IPS-NIHi11 (cell line): ENCODE measurements around the gene CCDC138.
"Not testable (repeated sequence)": the region's sequence is repeated elsewhere in the genome, so short reads cannot be mapped to it uniquely, and the experiment has no call there.

Experiments
- DNase-seq: peaks from one replicate; pipeline ENCODE4 v3.0.0; 2012; ENCODE audit warnings: mixed read lengths, low spot score

Gene CCDC138, protein sequence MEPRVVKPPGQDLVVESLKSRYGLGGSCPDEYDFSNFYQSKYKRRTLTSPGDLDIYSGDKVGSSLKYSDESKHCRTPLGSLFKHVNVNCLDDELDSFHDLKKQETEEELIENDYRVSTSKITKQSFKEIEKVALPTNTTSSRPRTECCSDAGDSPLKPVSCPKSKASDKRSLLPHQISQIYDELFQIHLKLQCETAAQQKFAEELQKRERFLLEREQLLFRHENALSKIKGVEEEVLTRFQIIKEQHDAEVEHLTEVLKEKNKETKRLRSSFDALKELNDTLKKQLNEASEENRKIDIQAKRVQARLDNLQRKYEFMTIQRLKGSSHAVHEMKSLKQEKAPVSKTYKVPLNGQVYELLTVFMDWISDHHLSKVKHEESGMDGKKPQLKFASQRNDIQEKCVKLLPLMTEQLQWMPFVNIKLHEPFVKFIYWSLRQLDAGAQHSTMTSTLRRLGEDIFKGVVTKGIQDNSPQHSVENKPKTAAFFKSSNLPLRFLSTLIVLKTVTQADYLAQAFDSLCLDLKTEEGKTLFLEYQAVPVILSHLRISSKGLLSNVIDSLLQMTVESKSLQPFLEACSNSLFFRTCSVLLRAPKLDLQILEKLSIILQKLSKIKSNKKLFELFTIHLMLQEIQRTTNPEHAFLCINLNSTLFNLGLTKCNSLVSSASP

DNA sequence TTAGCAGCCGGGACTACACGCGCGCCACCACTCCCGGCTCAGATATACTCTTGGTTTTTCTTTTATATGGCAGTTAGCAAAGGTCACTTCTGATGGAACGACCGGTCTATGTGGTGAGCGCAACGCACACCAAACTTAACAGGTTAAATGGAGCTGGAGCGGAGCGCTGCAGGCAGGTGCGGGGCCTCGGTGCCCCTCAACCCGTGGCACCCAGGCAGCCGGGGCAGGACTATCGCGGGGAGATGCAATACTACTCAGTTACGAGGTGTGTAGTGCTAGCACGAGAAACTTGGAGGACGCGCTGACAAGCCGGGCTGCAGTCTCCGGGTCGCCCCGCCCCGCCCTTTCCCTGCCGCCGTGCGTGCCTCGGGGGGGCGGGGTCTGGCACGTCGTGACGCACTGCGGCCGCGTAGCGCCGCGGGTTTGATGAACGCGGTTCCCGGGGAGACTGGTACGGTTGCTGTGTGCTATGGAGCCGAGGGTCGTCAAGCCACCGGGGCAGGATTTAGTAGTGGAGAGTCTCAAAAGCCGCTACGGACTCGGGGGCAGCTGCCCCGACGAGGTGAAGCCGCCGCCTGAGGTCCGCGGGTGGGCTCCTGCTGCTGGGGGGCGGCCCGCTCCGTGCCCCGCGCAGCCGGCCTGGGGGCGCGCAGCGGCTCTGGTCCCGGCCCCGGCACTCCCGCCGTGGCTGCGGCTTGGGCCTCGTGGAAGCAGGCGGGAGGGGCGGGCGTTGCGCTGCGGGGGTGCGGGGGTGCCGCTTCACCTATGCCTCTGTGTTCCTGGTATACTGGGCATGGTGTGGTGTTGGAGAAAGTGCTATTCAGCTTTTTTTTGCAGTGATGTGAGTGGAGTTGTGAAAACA, at the start of gene CCDC138:
Gene CCDC138 (plus strand): TSS at position 418 of the 862 bp plus-strand sequence. CDS start 52 bp downstream, at position 470.
- peak; percentile 98 for DNase-seq

DNA sequence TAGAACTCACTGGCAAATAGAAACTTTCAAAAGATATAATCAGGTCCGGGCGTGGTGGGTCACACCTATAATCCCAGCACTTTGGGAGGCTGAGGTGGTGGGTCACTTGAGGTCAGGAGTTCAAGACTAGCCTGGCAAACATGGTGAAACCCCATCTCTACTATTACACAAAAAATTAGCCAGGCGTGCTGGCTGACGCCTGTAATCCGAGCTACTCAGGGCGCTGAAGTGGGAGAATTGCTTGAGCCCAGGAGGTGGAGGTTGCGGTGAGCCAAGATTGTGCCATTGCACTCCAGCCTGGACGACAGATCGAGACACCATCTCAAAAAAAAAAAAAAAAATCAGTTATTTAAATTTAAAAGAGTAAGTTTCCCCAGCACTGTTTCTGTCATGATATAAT, 28.6 kb upstream of the CCDC138 start:
- DNase-seq, result not testable (repeated sequence)

DNA sequence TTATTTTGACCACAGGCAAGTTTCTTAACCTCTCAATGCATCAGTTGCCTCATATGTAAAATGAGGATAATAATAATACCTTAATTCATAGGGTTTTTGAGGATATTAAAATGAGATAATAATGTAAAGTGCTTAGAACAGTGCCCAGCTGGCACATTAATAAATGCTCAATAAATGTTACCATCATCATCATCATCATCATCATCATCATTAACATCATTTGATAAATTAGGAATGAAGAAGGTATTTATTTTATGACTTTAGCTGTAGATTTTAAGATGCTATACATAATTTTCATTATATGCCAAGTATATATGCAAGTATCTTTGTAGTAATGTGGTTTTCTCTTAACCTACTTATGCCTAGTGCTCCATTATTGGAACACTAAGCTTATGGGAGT, 24.0 kb upstream of the CCDC138 start:
- not testable (repeated sequence) for DNase-seq

DNA sequence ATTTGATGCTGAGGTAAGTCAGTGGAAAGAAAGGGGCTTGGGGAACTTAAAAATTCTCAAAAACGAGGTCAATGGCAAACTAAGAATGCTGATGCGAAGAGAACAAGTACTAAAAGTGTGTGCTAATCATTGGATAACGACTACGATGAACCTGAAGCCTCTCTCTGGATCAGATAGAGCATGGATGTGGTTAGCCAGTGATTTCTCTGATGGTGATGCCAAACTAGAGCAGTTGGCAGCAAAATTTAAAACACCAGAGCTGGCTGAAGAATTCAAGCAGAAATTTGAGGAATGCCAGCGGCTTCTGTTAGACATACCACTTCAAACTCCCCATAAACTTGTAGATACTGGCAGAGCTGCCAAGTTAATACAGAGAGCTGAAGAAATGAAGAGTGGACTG, 19.9 kb upstream of the CCDC138 start:
- not testable (repeated sequence) for DNase-seq

DNA sequence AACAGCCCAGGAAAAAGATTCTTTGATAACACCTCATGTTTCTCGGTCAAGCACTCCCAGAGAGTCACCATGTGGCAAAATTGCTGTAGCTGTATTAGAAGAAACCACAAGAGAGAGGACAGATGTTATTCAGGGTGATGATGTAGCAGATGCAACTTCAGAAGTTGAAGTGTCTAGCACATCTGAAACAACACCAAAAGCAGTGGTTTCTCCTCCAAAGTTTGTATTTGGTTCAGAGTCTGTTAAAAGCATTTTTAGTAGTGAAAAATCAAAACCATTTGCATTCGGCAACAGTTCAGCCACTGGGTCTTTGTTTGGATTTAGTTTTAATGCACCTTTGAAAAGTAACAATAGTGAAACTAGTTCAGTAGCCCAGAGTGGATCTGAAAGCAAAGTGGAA, 18.7 kb upstream of the CCDC138 start:
- DNase-seq, result not testable (repeated sequence)

DNA sequence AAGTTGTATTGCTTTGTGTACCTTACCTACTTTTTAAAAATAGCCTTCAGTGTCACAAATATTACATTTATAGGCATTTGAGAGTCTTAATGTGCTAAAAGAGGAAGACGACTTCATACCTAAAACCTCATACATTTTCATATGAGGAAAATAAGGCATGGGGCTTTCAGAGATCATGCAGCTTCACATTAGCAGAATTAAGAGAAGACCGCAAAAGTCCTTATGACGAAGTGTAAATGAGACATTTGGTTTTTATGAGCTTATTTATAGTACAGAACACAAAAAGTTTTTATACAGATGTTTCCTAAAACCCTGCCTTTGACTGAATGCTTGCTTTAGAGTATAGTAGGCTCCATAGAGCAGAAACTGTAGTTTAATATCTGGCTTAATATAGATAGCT, 10.1 kb upstream of the CCDC138 start:
- no peak for DNase-seq

DNA sequence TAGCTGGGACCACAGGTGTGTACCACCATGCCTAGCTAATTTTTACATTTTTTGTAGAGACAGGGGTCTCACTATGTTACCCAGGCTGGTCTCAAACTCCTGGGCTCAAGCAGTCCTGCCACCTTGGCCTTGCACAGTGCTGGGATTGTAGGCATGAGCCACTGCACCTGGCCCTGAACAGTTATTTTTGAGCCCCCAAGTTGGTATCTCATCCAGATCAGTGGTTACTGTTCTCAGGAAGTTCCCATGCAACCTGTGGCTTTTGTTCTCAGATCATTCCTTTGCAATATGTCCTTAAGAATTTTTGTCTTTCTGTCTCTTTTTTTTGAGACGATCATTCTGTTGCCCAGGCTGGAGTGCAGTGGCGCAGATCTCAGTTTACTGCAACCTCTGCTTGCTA, 7.7 kb upstream of the CCDC138 start:
- DNase-seq, result no peak

DNA sequence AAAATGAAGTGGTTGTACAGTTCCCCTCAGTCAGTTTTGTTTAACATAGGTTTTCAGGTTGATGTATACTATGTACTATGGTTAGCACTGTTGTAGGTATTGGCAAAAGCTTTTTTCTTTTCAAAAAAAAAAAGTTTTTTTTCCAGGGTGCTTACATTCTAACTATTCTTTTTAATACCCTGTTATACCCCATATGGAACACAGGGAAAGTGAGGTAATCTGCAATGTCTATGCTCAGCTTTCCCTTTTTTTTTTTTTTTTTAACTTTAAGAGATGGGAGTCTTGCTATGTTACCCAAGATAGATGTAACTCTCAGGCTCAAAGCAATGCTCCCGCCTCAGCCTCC, 590 bp upstream of the CCDC138 start:
- no peak for DNase-seq

DNA sequence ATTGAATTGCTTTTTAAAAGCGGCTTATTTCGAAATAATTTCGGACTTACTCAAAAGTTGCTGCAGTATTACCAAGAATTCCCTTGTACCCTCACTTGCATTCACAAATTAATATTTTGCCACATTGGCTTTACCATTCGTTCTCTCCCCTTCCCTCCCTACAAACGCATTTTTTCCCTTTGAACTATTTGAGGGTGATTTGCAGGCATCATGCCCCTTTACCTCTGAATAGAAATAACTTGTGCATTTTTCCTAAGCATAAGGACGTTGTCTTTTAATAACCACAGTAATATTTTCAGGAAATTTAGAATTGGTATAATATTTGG, 608 bp downstream of the CCDC138 start:
- no peak for DNase-seq

DNA sequence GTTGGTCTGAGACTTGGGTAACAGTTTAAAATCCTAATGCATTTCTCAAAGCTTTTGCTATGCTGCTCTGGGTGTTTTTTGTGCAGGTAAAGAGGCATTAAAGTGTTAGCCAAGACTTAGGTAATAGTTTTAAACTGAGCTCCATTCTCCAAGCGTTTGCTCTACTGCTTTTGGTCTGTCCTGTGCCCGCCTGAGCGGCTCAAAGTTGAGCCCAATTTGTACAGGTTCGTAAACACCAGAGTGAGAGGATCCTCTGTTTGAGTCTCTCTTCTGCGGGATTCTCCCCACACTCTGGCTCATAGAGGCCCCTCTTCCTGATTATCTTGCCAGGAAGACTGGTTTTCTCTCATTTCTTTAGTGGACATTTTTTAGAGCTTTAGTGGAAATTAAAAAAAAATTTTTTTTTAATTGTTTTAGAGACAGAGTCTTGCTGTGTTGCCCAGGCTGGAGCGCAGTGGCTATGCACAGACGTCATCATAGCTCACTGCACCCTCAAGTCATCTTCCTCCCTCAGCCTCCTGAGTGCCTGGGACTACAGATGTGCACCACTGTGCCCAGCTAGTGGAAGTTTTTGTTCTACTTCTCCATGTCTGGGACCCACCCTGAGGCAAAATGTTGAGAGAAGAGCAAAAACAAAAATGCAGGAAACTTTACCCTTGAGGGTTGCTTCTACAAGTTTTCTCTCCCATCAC, 16.6 kb downstream of the CCDC138 start:
- DNase-seq, result no peak

DNA sequence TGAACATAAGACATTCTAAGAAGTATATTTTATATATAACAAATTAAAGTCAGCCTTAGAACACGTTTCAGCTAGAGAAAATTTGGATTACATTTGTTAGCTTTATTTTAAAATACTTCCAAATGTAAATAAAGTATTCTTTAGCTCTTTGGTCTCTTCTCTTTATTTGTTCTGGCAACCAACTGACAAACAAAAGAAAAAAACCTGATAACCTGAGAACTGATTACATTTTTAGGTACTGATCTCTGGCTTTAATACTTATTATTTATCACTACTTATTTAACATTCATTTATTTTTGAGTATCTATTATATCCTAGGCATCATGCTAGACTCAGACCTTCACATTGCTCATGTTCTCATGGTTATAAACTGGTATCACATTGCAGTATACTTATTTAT, 18.5 kb downstream of the CCDC138 start:
- no peak for DNase-seq

DNA sequence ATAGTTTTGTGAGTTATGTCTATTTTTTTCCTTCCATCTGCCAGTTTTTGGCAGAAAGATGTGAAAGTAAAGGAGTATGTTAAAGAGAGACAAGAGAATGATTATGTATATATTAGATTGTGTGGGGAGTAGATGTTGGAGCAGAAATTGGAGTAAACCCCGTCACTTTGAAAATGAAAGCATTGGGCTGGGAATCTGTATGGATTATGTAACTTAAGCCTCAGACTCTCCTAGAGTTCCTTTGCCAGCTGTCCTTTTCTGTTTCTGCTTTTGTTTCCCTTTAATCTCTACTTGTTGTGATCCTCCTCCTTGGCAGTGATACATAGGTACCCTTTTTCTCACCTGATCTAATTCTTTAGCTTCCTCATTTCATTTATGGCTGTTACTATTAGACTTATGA, 19.2 kb downstream of the CCDC138 start:
- DNase-seq, result no peak

DNA sequence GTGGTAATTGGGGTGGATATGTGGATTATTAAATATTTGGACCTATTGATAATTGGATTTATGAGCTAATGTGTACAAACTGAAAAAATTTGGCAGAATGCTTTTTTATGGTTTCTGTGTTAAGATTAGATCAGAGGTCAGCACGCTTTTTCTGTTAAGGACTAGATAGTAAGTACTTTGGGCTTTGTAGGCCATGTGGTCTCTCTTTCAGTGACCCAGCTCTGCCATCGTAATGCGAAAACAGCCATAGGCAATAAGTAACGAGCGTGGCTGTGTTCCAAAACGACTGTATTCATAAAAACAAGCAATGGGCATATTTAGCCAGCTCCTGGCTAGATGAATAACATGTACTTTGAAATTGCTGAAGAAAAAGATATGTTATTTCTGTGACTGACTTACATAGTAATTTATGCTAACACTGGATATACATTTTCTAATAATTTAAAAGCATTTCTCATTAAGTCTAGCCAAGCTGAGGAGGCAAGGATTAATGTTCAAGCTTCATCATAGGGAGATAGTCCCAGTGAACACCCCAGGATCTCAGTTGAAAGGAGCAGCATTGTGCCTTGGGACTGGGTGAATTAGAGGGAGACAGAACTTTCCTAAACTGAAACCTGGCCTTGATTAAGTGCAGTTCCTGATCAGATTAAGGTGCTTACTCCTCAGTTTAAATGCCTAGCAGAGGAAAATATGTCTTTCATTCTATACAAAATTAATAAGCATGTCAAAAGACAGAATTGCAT, 20.0 kb downstream of the CCDC138 start:
- no peak for DNase-seq

DNA sequence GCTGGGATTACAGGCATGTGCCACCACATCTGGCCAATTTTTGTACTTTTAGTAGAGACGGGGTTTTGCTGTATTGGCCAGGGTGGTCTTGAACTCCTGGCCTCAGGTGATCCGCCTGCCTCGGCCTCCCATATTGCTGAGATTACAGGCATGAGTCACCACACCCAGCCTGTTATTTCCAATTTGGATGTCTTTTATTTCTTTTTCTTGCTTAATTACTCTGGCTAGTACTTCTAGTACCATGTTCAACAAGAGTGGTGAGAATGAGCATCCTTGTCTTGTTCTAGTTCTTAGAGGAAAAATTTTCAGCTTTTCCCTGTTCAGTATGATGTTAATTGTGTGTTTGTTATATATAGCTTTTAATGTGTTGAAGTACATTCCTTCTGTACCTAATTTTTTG, 23.4 kb downstream of the CCDC138 start:
- no peak for DNase-seq

DNA sequence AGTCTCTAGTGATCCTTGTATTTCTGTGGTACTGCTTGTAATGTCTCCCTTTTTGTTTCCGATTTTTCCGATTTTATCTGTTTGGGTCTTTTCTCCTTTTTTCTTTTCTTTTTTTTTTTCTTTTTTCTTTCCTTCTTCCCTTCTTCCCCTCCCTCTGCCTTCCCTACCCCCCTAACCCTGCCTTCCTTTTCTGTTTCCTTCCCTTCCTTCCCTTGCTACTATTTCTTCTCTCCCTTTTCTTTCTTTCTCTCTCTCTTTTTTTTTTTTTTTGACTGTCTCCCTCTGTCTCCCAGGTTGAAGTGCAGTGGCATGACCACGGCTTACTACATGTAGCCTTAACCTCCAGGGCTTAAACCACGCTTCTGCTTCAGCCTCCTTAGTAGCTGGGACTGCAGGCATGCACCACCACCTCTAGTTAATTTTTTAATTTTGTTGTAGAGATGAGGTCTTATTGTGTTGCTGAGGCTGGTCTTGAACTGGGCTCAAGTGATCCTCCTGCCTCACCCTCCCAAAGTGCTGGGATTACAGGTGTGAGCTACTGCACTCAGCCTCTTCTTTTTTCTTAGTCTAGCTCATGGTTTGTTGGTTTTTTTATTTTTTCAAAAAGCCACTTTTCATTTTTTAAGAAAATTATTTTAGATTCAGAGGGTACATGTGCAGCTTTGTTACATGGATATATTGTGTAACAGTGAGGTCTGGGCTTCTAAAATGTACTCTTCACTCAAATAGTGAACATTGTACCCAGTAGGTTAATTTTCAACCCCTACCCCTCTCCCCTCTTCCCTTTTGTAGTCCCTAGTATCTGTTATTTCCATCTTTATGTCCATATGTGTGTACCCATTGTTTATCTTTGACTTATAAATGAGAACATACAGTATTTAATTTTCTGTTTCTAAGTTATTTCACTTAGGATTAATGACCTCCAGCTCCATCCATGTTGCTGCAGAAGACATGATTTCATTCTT, 24.7 kb downstream of the CCDC138 start:
- no peak for DNase-seq

DNA sequence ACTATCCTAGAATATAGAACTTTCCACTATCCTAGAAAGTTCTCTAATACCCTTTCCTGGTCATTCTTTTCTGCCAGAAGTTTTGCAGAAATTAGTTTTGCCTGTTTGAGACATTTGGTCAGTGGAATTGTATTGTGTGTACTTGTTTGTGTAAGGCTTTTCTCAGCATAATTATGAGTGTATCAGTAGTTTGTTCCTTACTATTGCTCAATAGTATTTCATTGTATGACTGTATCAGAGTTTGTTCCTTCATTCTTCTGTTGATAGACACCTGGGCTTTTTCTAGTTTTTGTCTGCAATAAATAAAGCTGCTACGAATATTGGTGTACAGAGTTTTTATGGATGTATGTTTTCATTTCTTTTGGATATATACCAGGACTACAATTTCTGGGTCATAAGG, 27.2 kb downstream of the CCDC138 start:
- no peak for DNase-seq

DNA sequence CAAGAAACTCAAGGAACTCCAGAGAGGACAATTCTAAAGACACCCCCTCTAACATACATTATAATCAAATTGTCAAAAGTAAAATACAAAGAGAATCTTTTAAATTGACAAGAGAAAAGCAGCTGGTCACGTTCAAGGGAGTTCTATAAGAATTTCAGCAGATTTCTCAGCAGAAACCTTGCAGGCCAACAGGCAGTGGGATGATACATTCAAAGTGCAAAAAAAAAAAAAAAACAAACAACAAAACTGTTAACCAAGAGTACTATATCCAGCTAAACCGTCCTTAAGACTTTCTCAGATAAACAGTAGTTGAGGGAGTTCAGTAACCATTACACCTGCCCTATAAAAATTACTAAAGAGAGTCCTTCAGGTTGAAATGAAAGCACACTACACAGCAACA, 33.9 kb downstream of the CCDC138 start:
- DNase-seq, result no peak

DNA sequence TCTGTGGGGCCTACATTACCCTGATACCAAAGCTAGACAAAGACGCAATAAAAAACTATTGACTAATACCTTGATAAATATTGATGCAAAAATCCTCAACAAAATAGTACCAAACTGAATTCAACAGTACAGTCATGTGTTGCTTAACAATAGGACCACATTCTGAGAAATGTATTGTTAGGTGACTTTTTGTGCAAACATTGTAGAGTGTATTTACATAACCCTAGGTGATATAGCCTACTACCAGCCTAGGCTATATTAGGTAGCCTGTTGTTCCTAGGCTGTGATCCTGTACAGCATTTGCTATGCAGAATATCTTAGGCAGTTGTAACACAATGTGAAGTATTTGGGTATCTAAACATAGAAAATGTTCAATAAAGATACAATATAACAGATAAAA, 36.7 kb downstream of the CCDC138 start:
- DNase-seq, result no peak

DNA sequence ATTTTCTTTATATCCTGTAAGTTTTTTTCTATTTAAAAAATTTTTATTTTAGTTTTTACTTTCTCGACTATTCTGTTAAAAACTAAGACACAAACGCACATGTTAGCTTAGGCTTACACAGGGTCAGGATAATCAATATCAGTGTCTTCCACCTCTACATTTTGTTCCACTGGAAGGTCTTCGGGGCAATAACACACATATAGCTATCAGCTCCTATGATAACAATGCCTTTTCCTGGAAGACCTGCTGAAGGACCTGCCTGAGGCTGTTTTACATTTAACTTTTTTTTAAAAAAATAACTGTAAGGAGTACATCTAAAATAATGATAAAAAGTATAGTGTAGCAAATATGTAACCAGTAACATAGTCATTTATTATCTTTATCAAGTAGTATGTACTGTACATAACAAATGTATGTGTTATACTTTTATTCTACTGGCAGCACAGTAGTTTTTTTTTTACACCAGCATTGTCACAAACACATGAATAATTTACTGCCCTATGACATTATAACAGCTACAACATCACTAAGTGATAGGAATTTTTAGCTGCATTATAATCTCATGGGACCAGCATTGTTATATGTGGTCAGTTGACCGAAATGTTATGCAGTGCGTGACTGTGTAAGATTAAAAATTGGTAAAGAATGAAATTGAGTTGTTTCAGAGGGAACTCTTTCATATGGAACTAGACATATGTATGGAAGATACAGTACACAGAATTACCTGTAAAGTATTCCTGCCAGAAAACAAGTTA, 37.9 kb downstream of the CCDC138 start:
- no peak for DNase-seq

DNA sequence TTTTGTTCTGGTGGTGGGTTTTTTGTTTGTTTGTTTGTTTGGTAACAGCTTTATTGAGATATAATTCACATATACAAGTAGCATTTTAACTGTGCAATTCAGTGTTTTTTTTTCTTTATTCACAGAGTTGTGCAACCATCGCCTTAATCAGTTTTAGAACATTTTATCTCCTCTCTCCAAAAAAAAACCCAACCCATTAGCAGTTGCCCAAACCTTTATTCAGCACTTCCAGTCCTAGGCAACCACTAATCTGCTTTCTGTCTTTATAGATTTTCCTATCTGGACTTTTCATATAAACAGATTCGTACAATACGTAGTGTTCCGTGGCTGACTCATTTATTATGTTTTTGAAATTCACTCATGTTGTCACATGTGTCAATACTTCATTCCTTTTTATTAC, 38.7 kb downstream of the CCDC138 start:
- DNase-seq, result no peak
